Heart right ventricle (tissue), 16 donors: Measurements from ENCODE around the gene ARHGEF7. TPM values are rescaled to one million over a fixed set of nuclear protein-coding genes. Genes with fewer than 3 reads are reported as not detected.
A peak's percentile ranks its signal among the peaks of the same experiment; 100 is the strongest.

Experiments used
- ATAC-seq, 8 donors: fragments of 200-7000 bp; cut with Tn5 transposase; one replicate each; pipeline ENCODE4 v1.9.1; 2020; ENCODE audit warnings: mild to moderate bottlenecking in 8 of 8, moderate library complexity in 8 of 8, moderate number of reproducible peaks in 1 of 8
- DNase-seq, 2 donors: peaks; one replicate each; pipeline ENCODE4 v3.0.0-alpha.2; 2020
- H3K27ac ChIP-seq, 10 donors: fragments of 200-600 bp; sonication (generic) in 2 of 10; one replicate each; pipeline versions ENCODE4 v1.5.0 to v1.8.0; 2020 to 2022; ENCODE audit warnings: mild to moderate bottlenecking in 3 of 10
- H3K27me3 ChIP-seq, 7 donors: fragments of 200-600 bp; one replicate each; pipeline ENCODE4 v1.8.0; 2021 to 2022; ENCODE audit warnings: mild to moderate bottlenecking in 2 of 7
- H3K36me3 ChIP-seq, 9 donors: fragments of 200-600 bp; sonication (generic) in 1 of 9; one replicate each; pipeline versions ENCODE4 v1.5.0 to v1.8.0; 2020 to 2022; ENCODE audit warnings: mild to moderate bottlenecking in 2 of 9
- H3K4me1 ChIP-seq, 9 donors: fragments of 200-600 bp; sonication (generic) in 1 of 9; one replicate each; pipeline versions ENCODE4 v1.5.0 to v1.8.0; 2020 to 2022; ENCODE audit warnings: mild to moderate bottlenecking in 4 of 9
- H3K4me3 ChIP-seq, 10 donors: fragments of 200-600 bp; sonication (generic) in 2 of 10; one replicate each; pipeline versions ENCODE4 v1.5.0 to v1.8.0; 2020 to 2022; ENCODE audit warnings: mild to moderate bottlenecking in 7 of 10, moderate library complexity in 2 of 10
- H3K9me3 ChIP-seq, 11 donors: fragments of 200-600 bp in 10 of 11; sonication (generic) in 2 of 11; one replicate each; pipeline versions ENCODE4 v1.5.0 to v1.8.0; 2013 to 2022; ENCODE audit warnings: mild to moderate bottlenecking in 2 of 11, control low read depth in 1 of 11, moderate library complexity in 1 of 11
- WGBS, 2 donors: extraction: QIAGEN DNeasy Blood & Tissue Kit; methylation state at CpG; one replicate each; pipeline ENCODE4 v1.1.7; 2013; ENCODE audit warnings: inconsistent platforms in 1 of 2; 5-methylcytosine and 5-hydroxymethylcytosine counted together
- intact Hi-C, 10 donors: fragments of 100-400 bp; cut with DNase I; formaldehyde crosslinking; loops; one replicate each; pipeline versions ENCODE4 v1.11.1 to v1.14.2; 2022
- polyA plus RNA-seq, 2 donors: library from polyadenylated mRNA; stranded (reverse); fragments of 200-250 nt; gene quantifications; one replicate each; pipeline ENCODE4 v1.2.3, GENCODE V29; 2013
- total RNA-seq, 10 donors: library from RNA; stranded (reverse); fragmentation: NEBNext Ultra II Directional in 3 of 10; extraction: Animal tissue kit (Norgen Biotek cat#: 25700) in 3 of 10; gene quantifications; one replicate each; pipeline versions ENCODE4 v1.2.1 to v1.2.4, GENCODE V29; 2021 to 2023
- TF ChIP-seq, protein P1 (sequence below), 9 donors: fragments of 200-600 bp; sonication (generic) in 2 of 9; IDR thresholded peaks; one replicate each; pipeline versions ENCODE4 v1.5.0 to v1.8.0; 2021 to 2022; ENCODE audit warnings: antibody characterized with exemption in 9 of 9, mild to moderate bottlenecking in 5 of 9, moderate library complexity in 1 of 9
- donor health status: Arrhythmogenic right ventricular cardiomyopathy.
- donor health status: ischemic (EF 13 %, LVEDD 7.1; RV severe dilation, severe dysfunction).
- donor health status: healthy with polysubstance abuse.
- donor health status: DM: no; HTN: yes; CAD: no.
- donor health status: DM: no; HTN: no; CAD: no.
- donor health status: ischemic (EF 25% LVEDD 6.9; RV normal size, moderate dysfunction).
- donor health status: ischemic (EF 25% LVEDD 5.7; RV mildly dilated, moderate dysfunction).
- donor health status: healthy.
- donor health status: DM: yes; HTN: yes; CAD: no.
- donor health status: Ischemic cardiomyopathy.
- donor health status: ischemic (EF 35%, LVEDD 5.7; RV mildly dilated, moderate dysfunction).
- donor health status: nonischemic (EF 11% LVEDD 7.7; RV severe dilation, severe dysfunction).
- donor health status: DM: yes; HTN: yes; CAD: no.
- donor health status: PGD.
- donor health status: ischemic (EF 29% LVEDD 5.4; RV normal size, mild dysfunction).
- donor health status: nonischemic (EF 23%, LVEDD 6.1; RV moderate dilation, normal function).

The ARHGEF7 gene
- total and polyA plus RNA-seq, 12 donors: 18.4 to 56.6 (median 43.1) TPM

DNA sequence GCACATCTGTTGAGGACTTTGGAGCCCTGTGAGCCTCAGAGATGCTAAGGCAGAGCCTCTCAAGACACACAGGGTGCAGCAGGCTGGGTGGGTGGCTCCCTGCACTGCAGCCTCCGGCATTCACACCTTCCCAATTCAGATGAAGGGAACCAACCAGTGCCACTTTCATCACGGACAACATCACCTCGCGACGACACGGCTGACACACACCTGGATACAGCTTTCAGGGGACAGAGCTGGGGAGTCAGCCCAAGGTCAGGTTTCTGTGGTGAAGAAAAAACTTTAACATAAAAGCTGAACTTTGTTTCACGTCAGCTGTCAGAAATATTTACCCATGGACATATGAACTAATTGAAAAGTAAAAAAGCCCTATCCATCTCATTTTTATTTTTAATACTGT is 24.9 kb upstream of the ARHGEF7 start:
- DNase-seq (no peak), ATAC-seq (no peak)
- no peaks in the 10 kb centered on the region for H3K4me1 ChIP-seq
- TF ChIP-seq, protein P1, sequence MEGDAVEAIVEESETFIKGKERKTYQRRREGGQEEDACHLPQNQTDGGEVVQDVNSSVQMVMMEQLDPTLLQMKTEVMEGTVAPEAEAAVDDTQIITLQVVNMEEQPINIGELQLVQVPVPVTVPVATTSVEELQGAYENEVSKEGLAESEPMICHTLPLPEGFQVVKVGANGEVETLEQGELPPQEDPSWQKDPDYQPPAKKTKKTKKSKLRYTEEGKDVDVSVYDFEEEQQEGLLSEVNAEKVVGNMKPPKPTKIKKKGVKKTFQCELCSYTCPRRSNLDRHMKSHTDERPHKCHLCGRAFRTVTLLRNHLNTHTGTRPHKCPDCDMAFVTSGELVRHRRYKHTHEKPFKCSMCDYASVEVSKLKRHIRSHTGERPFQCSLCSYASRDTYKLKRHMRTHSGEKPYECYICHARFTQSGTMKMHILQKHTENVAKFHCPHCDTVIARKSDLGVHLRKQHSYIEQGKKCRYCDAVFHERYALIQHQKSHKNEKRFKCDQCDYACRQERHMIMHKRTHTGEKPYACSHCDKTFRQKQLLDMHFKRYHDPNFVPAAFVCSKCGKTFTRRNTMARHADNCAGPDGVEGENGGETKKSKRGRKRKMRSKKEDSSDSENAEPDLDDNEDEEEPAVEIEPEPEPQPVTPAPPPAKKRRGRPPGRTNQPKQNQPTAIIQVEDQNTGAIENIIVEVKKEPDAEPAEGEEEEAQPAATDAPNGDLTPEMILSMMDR (IDR thresholded peaks at IDR 0.05): no peak
- intact Hi-C loops: no loop called here
- H3K27ac ChIP-seq: no peak overlapping the region
- peaks cover 0 to 6% (median 0%) of the 10 kb centered on the region in 11 donors for H3K9me3 ChIP-seq
- H3K27me3 ChIP-seq: peaks cover 0 to 35% (median 25%) of the 10 kb centered on the region in 7 donors
- H3K36me3 ChIP-seq: no peaks in the 10 kb centered on the region
- H3K4me3 ChIP-seq: no peak overlapping the region
- 78 to 86% methylated on average over 7 of the region's 7 CpGs for WGBS, 2 donors

DNA sequence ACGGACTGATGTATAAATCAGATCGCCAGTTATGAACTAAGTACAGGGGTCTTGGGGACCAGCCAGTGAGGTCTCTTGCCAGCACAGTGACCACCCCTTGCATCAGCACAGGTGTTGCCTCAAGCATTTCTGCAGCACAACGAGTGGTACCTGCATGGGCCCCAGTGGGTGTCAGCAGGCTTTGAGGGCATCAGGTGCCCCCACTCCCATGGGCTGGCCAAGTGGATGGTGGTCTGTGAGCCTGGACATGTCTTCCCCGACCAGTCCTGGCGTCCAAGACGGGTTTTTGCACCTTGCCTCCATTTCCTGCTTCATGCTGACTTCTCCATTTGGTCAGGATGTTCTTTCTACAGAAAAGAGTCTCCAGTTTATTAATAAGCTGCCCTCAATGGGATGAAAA is 22.4 kb upstream of the ARHGEF7 start:
- DNase-seq (no peak), ATAC-seq (no peak)
- TF ChIP-seq, protein P1 (IDR thresholded peaks at IDR 0.05): no peak
- intact Hi-C loops: no loop called here
- Histone ChIP-seq H3K4me3 (no peak overlapping the region), H3K9me3 (no peaks in the 10 kb centered on the region), H3K27ac (no peak overlapping the region), H3K4me1 (no peaks in the 10 kb centered on the region), H3K36me3 (no peaks in the 10 kb centered on the region), H3K27me3 (peaks cover 0 to 55% (median 38%) of the 10 kb centered on the region in 7 donors)
- WGBS, 2 donors: 71 to 77% methylated on average over 6 of the region's 6 CpGs

DNA sequence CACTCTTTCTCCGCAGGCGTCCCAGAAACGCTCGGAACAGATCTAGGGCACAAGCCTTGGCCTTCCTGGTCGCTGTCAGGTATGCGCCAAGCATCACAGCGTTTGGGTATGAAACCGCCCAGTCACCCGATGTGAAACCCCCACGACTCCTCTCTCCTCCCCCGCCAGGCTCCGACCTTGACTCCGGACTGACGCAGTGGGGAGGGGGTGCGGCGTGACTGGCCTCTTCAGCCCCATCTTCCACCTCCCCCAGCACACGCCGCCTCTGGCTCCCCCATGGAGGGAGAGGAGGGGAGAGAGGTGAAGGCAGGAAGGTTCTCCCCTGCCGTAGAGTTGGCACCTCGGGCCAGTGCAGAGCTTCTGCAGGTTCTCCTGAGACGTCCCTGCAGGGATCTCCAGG is 22.0 kb upstream of the ARHGEF7 start:
- ATAC-seq: peak in 1 of 8 donors; percentile 49
- peaks cover 0 to 55% (median 38%) of the 10 kb centered on the region in 7 donors for H3K27me3 ChIP-seq
- intact Hi-C loops: no loop called here
- 83 to 89% methylated on average over 21 of the region's 21 CpGs for WGBS, 2 donors
- no peak overlapping the region for H3K27ac ChIP-seq
- H3K4me1 ChIP-seq: no peaks in the 10 kb centered on the region
- no peak overlapping the region for H3K4me3 ChIP-seq
- no peak for DNase-seq
- H3K9me3 ChIP-seq: no peaks in the 10 kb centered on the region
- TF ChIP-seq, protein P1 (IDR thresholded peaks at IDR 0.05): no peak
- no peaks in the 10 kb centered on the region for H3K36me3 ChIP-seq

DNA sequence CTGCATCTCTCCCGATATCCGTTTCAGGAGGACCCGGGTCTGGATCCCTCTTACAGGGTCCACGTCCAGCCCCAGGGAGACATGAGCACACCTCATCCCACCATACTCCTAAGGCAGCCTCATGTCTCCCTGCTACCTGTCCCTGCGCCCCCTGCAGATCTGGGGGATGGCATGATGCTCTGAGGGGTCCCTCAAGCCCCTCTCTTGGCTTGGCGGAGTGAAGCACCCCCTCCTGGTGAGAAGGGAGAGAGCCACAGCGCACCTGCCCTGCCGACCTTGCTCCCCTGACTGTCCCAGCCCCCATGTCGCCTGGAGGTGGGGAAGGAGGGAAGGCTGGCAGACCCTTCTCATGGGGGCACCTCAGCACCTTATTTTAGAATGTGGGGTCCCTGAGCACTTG is 21.5 kb upstream of the ARHGEF7 start:
- Histone ChIP-seq H3K27ac (no peak overlapping the region), H3K4me3 (no peak overlapping the region), H3K36me3 (no peaks in the 10 kb centered on the region), H3K4me1 (no peaks in the 10 kb centered on the region), H3K27me3 (peaks cover 0 to 55% (median 38%) of the 10 kb centered on the region in 7 donors), H3K9me3 (no peaks in the 10 kb centered on the region)
- DNase-seq (no peak), ATAC-seq (no peak)
- TF ChIP-seq, protein P1 (IDR thresholded peaks at IDR 0.05): no peak
- 65 to 72% methylated on average over 9 of the region's 9 CpGs for WGBS, 2 donors
- intact Hi-C loops: no loop called here
